ENCODE measurements around the gene DNAJC21. TPM values are rescaled to one million over a fixed set of nuclear protein-coding genes. Genes with fewer than 3 reads are reported as not detected.

DNAJC21 gene
- total and polyA plus RNA-seq, 9 of the 15 experiments (the other 6 are each of a cell fraction or from before 2014, with no cell fraction given) = 26.6 to 105 (median 70.7) TPM

DNA sequence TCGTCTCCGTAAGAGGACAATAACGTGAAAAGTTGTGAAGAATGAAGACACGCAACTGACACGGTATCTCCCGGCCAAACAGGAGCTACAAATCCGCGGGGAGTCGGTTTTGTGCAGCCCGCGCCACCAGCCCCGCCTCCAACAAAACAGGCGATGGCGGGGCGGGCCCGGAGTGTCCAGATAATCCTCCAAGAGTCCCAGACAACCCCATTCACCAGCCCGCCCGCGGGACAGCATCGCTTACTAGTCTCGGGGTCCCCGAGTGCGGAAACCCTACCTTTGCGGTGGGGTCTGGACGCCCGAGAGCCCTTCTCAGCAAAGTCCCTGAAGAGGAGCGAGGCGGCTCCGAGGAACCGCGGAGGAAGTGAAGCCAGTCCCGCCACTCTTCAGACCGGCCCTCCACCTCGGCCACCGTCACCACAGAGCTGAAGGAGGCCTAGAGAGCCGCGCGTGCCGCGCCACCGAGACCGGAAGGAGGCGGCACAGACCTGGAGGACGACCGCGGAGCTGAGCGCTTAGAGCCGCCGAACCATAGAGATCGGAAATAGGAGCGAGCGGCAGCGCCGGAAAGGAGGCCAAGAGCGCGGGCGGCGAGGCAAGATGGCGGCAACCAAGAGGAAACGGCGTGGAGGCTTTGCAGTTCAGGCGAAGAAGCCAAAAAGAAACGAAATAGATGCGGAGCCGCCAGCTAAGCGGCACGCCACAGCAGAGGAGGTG, 14.1 kb upstream of the DNAJC21 start, which contains the start of the genes BRIX1 and RAD1 (continued):
- TF ChIP-seq SIN3A (IDR thresholded peaks at IDR 0.05; ENCODE audit: borderline replicate concordance in 2 of 2, control insufficient read depth in 1 of 2, low read depth in 2 of 2, low read length in 2 of 2) (peak in 1 of 2 experiments; percentile 84; a peak in 3 of 4 replicates), HMG20A (CRISPR knock-in tag; conservative IDR thresholded peaks at IDR 0.05) (no peak), MTA3 (IDR thresholded peaks at IDR 0.05; ENCODE audit: borderline replicate concordance) (peak; percentile 98), MCM5 (IDR thresholded peaks at IDR 0.05; ENCODE audit: low read depth) (no peak)
- TF ChIP-seq, protein P1, sequence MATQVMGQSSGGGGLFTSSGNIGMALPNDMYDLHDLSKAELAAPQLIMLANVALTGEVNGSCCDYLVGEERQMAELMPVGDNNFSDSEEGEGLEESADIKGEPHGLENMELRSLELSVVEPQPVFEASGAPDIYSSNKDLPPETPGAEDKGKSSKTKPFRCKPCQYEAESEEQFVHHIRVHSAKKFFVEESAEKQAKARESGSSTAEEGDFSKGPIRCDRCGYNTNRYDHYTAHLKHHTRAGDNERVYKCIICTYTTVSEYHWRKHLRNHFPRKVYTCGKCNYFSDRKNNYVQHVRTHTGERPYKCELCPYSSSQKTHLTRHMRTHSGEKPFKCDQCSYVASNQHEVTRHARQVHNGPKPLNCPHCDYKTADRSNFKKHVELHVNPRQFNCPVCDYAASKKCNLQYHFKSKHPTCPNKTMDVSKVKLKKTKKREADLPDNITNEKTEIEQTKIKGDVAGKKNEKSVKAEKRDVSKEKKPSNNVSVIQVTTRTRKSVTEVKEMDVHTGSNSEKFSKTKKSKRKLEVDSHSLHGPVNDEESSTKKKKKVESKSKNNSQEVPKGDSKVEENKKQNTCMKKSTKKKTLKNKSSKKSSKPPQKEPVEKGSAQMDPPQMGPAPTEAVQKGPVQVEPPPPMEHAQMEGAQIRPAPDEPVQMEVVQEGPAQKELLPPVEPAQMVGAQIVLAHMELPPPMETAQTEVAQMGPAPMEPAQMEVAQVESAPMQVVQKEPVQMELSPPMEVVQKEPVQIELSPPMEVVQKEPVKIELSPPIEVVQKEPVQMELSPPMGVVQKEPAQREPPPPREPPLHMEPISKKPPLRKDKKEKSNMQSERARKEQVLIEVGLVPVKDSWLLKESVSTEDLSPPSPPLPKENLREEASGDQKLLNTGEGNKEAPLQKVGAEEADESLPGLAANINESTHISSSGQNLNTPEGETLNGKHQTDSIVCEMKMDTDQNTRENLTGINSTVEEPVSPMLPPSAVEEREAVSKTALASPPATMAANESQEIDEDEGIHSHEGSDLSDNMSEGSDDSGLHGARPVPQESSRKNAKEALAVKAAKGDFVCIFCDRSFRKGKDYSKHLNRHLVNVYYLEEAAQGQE (IDR thresholded peaks at IDR 0.05; ENCODE audit: borderline replicate concordance) = peak; percentile 87
- TF ChIP-seq, protein P1 (CRISPR knock-in tag; IDR thresholded peaks at IDR 0.05; ENCODE audit: low read depth) = 0 out of 2 replicates have a peak, but pooled peaks have one; percentile 11
- TF ChIP-seq, protein P2, sequence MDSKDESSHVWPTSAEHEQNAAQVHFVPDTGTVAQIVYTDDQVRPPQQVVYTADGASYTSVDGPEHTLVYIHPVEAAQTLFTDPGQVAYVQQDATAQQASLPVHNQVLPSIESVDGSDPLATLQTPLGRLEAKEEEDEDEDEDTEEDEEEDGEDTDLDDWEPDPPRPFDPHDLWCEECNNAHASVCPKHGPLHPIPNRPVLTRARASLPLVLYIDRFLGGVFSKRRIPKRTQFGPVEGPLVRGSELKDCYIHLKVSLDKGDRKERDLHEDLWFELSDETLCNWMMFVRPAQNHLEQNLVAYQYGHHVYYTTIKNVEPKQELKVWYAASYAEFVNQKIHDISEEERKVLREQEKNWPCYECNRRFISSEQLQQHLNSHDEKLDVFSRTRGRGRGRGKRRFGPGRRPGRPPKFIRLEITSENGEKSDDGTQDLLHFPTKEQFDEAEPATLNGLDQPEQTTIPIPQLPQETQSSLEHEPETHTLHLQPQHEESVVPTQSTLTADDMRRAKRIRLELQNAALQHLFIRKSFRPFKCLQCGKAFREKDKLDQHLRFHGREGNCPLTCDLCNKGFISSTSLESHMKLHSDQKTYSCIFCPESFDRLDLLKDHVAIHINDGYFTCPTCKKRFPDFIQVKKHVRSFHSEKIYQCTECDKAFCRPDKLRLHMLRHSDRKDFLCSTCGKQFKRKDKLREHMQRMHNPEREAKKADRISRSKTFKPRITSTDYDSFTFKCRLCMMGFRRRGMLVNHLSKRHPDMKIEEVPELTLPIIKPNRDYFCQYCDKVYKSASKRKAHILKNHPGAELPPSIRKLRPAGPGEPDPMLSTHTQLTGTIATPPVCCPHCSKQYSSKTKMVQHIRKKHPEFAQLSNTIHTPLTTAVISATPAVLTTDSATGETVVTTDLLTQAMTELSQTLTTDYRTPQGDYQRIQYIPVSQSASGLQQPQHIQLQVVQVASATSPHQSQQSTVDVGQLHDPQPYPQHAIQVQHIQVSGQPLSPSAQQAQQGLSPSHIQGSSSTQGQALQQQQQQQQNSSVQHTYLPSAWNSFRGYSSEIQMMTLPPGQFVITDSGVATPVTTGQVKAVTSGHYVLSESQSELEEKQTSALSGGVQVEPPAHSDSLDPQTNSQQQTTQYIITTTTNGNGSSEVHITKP (IDR thresholded peaks at IDR 0.05; ENCODE audit: partially characterized antibody) = peak; percentile 50
- TF ChIP-seq, protein P3, sequence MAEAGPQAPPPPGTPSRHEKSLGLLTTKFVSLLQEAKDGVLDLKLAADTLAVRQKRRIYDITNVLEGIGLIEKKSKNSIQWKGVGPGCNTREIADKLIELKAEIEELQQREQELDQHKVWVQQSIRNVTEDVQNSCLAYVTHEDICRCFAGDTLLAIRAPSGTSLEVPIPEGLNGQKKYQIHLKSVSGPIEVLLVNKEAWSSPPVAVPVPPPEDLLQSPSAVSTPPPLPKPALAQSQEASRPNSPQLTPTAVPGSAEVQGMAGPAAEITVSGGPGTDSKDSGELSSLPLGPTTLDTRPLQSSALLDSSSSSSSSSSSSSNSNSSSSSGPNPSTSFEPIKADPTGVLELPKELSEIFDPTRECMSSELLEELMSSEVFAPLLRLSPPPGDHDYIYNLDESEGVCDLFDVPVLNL (CRISPR knock-in tag; IDR thresholded peaks at IDR 0.05; ENCODE audit: low read depth) = peak; percentile 84
- TF ChIP-seq, protein P4, sequence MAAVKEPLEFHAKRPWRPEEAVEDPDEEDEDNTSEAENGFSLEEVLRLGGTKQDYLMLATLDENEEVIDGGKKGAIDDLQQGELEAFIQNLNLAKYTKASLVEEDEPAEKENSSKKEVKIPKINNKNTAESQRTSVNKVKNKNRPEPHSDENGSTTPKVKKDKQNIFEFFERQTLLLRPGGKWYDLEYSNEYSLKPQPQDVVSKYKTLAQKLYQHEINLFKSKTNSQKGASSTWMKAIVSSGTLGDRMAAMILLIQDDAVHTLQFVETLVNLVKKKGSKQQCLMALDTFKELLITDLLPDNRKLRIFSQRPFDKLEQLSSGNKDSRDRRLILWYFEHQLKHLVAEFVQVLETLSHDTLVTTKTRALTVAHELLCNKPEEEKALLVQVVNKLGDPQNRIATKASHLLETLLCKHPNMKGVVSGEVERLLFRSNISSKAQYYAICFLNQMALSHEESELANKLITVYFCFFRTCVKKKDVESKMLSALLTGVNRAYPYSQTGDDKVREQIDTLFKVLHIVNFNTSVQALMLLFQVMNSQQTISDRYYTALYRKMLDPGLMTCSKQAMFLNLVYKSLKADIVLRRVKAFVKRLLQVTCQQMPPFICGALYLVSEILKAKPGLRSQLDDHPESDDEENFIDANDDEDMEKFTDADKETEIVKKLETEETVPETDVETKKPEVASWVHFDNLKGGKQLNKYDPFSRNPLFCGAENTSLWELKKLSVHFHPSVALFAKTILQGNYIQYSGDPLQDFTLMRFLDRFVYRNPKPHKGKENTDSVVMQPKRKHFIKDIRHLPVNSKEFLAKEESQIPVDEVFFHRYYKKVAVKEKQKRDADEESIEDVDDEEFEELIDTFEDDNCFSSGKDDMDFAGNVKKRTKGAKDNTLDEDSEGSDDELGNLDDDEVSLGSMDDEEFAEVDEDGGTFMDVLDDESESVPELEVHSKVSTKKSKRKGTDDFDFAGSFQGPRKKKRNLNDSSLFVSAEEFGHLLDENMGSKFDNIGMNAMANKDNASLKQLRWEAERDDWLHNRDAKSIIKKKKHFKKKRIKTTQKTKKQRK (IDR thresholded peaks at IDR 0.05; ENCODE audit: borderline replicate concordance, low read depth, low read length) = no peak
